Urinary bladder (tissue), 4 donors: ENCODE data around the gene ADAP1. TPM values are rescaled to one million over a fixed set of nuclear protein-coding genes. Genes with fewer than 3 reads are reported as not detected.
"Not testable (repeated sequence)": the region's sequence is repeated elsewhere in the genome, so short reads cannot be mapped to it uniquely, and the experiment has no call there.

Source experiments
- DNase-seq: peaks from one replicate; pipeline ENCODE4 v3.0.0-alpha.2; 2015; ENCODE audit errors: extremely low spot score
- H3K27ac ChIP-seq: one replicate; pipeline ENCODE4 v1.5.1; 2013; ENCODE audit warnings: low read depth, mild to moderate bottlenecking, moderate library complexity
- H3K36me3 ChIP-seq: one replicate; pipeline ENCODE4 v1.6.1; 2013; ENCODE audit warnings: mild to moderate bottlenecking, moderate library complexity; ENCODE audit not compliant: insufficient read depth
- H3K4me1 ChIP-seq: one replicate; pipeline ENCODE4 v1.6.1; 2013; ENCODE audit warnings: mild to moderate bottlenecking, moderate library complexity; ENCODE audit not compliant: insufficient read depth
- H3K4me3 ChIP-seq: one replicate; pipeline ENCODE4 v1.5.1; 2013; ENCODE audit warnings: low read depth, low read length
- WGBS: extraction: QIAGEN DNeasy Blood & Tissue Kit; methylation state at CpG from one replicate; pipeline ENCODE4 v1.1.7; 2013; 5-methylcytosine and 5-hydroxymethylcytosine counted together
- polyA plus RNA-seq: library from polyadenylated mRNA; stranded (reverse); fragments of 200-250 nt; gene quantifications from one replicate; pipeline ENCODE4 v1.2.3, GENCODE V29; 2013
- total RNA-seq: library from RNA; depleted of rRNA; stranded (reverse); fragments of >200 nt; gene quantifications from one replicate; pipeline ENCODE4 v1.2.3, GENCODE V29; 2014
- donor health status: healthy with polysubstance abuse.
- donor health status: healthy.

Gene ADAP1
- total and polyA plus RNA-seq, 2 donors: 11.7 to 13.7 TPM

DNA sequence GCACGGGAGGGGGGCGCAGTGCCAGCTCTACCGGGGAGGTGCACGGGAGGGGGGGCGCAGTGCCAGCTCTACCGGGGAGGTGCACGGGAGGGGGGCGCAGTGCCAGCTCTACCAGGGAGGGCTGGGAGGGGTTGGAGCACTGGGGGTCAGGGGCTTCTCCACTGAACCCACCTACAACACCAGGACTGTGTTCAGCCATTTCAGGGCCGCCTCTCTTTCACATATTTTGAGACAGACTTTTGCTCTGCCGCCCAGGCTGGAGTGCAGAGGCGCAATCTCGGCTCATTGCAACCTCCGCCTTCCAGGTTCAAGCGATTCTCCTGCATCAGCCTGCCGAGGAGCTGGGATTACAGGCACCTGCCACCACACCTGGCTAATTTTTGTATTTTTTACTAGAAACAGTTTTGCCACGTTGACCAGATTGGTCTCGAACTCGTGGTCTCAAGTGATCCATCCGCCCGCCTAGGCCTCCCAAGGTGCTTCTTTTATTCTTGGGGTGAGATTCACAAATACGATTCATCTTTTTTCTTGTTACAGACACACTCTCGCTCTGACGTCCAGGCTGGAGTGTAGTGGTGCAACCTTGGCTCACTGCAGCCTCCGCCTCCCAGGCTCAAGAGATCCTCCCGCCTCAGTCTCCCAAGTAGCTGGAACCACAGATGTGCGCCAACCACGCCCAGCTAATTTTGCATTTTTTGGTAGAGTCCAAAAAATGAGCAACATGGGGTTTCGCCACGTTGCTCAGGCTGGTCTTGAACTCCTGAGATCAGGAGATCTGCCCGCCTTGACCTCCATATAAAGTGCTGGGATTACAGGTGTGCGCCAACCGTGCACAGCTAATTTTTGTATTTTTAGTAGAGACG is 37.0 kb downstream of the ADAP1 start:
- no peak overlapping the region for H3K27ac ChIP-seq
- no peaks in the 10 kb centered on the region for H3K36me3 ChIP-seq
- no peak for DNase-seq
- 87% methylated on average over 28 of the region's 33 CpGs for WGBS
- H3K4me3 ChIP-seq: no peak overlapping the region
- no peaks in the 10 kb centered on the region for H3K4me1 ChIP-seq

DNA sequence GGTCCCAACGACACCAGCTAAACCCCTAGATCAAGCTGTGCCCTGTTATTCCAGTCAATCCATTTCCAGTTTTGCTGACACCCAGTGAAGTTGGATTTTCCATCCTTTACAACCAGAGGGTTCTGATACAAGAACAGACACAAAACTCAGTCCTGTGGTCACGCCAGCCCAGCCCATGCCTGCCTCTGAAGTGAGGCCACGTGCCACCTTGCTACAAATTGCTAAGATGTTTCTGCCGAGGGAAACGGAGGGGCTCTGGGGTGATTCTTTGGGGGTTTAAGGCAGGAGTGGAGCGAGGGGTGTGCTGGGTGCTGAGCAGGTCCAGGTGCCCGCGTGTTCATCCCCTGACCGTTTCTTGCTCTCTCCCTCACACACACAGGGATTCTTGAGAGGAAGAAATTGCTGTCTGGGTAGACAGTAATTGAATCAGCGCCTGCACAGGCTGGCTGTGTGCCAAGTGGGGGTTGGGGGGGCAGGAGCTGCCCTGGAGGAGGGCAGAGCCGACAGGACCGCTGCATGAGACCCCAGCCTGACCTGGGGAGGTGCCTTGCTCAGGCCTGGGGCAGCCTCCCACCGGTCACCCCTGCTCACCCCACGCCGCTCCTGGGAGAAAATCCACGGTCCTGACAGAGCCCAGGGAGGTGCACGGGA is 38.1 kb downstream of the ADAP1 start:
- Histone ChIP-seq H3K36me3 (no peaks in the 10 kb centered on the region), H3K4me1 (no peaks in the 10 kb centered on the region), H3K4me3 (no peak overlapping the region), H3K27ac (no peak overlapping the region)
- no peak for DNase-seq
- 29% methylated on average over 17 of the region's 17 CpGs for WGBS

DNA sequence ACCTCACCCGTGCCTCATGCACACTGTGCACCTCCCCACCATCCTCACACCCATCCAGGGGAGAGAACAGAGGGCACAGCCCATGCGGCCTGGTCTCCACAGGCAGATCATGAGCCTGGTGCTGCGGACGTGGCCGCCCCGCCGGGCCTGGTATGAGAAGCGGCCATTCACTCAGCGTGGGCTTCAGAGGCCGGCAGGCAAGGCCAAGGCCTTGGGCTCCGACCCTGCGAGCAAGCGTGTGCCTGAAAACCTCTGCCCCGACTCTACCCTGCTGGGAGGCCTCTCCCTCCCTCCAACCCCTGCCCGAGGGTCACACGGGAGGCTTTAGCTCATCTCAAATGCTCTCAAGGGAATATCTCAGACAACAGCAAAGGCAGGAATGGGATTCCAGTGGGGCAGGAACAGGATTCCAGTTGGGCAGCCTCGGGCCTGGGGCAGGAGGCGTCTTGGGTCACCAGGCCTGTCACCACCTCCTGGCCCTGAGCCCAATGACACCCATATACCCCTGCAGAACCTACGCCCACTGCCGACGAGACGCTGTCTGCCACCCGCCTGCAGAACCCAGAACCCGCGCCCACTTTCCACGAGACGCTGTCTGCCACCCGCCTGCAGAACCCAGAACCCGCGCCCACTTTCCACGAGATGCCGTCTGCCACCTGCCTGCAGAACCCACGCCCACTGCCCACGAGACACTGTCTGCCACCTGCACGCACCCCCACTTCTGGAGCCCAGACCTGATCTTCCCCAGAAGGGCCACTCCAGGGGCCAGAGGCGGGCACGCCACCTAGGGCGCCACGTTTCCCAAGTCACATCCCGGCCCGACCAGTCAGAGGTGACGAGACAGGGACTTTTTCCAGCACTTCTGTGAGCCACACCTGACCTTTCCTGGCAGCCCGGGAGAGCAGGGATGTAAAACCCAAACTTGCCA is 38.9 kb downstream of the ADAP1 start:
- Histone ChIP-seq H3K4me3 (no peak overlapping the region), H3K4me1 (no peaks in the 10 kb centered on the region), H3K36me3 (no peaks in the 10 kb centered on the region), H3K27ac (no peak overlapping the region)
- 90% methylated on average over 43 of the region's 43 CpGs for WGBS
- DNase-seq: no peak

DNA sequence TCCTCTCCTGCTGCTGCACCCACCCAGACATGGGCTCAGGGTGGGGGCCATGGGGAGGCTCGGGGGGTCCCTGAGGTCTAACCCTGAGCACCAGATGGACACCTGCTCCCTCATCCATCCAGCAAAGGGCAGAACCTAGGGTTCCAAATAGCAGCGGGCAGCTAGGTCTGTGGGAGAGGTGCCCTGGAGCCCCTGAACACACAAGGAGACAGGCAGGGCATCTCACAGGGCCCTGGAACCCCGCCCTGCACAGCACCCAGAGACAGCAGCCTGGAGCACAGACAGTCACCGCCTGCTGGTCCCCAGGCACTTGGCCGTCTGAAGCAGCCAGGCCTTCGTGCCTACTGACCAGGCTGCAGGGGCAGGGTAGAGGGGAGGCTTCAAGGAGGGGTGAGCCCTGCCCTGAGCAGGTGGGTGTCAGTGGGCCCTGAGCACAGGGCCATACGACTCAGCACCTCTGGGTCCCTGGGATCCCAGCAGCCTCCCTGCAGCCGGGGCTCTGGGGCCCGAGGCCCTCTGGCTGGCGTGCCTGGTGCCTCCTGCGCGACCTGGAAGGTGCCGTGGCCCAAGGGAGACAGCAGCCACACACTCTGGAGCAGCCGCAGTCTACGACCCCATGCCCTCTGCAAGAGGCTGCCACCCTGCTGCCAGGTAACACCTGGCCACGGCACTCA is 39.8 kb downstream of the ADAP1 start:
- Histone ChIP-seq H3K27ac (no peak overlapping the region), H3K36me3 (no peaks in the 10 kb centered on the region), H3K4me1 (no peaks in the 10 kb centered on the region), H3K4me3 (no peak overlapping the region)
- WGBS: 88% methylated on average over 16 of the region's 16 CpGs
- DNase-seq: no peak

DNA sequence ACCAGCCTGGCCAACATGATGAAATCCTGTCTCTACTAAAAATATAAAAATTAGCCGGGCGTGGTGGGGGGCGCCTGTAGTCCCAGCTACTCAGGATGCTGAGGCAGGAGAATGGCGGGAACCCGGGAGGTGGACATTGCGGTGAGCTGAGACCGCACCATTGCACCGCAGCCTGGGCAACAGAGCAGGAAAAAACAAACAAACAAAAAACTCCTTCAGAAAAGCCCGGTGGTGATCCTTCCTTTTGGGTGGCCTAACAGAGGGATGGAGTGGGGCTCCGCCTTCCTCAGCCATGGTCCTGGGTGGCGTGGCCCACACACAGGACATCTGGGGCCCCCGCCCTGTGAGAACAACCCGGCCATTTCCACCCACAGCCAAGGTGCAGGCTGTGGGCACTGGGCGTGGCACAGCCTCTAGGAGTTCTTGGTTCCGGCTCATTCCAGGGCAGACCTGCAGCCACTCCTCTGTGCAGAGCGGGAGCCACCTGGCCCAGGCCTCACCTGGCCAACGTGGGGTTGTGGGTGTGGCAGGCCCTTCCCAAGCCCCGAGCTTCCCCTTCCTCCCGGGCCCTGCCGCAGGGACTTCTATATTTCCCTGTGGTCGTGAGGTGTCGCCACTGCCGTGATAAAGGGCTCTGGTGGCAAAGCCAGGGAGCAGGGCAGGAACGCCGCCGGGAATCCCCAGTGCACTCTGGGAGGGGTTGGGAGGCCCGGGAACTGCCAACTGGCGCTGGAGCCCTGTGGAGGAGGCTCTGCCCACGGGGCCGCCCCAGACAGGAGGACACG is 40.6 kb downstream of the ADAP1 start:
- Histone ChIP-seq H3K4me1 (no peaks in the 10 kb centered on the region), H3K4me3 (no peak overlapping the region), H3K36me3 (no peaks in the 10 kb centered on the region), H3K27ac (no peak overlapping the region)
- no peak for DNase-seq
- 80% methylated on average over 31 of the region's 31 CpGs for WGBS

DNA sequence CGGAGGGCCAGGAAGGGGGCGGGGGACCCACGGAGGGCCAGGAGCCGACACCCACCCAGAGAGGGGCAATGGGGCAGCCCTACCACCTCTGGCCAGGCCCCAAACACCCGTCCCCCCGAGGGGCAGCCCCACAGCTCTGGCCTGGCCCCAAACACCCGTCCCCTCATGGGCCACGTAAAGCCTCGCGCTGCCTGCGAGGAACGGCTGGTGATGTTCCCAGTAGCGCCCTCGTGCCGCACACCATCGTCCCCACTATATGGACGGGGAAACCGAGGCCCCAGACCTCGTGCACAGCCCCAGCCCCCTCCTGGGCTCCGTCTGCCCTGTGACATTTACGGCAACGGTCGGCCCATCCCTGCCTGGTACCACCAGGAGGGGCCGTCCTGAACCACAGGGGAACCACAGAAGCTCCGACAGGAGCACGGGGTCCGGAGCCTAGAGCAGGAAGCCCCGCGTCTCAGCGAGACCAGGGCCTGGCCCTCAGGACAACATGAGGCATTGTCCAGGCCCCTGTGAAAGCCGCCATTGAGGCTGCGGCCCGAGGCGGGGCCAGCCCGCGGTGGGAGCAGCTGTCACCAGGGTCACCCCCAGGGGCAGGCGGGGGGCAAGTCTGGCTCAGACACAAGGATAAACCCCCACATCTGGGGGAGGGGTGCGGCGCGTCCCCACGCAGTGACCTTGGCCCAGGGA is 42.5 kb downstream of the ADAP1 start:
- no peak for DNase-seq
- WGBS: 89% methylated on average over 41 of the region's 41 CpGs
- no peaks in the 10 kb centered on the region for H3K36me3 ChIP-seq
- H3K4me1 ChIP-seq: no peaks in the 10 kb centered on the region
- H3K27ac ChIP-seq: no peak overlapping the region
- no peak overlapping the region for H3K4me3 ChIP-seq

DNA sequence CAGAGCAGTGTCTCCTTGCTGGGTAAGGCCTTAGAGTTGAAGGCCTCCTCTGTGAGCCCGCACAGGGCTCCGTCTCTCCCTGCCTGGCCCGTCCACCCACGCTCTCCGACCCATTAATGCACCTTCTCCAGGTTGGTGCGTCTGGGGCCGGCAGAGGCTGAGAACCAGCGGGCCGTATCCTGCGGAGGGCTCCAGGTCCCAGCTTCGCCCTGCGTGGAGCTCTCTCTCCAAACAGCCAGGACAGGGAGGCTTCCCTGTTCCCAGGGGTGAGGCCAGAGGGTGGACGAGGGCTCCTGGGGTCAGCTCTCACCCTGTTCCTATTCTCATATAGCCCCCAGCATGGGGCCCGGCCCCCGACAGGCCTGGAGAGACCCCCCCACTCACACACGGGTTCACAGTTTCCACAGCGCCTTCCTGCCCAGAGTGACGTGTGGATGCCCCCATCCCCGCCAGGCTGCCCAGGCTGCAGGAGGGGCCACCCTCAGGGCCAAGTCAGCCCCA is 43.5 kb downstream of the ADAP1 start:
- Histone ChIP-seq H3K4me1 (no peaks in the 10 kb centered on the region), H3K27ac (no peak overlapping the region), H3K36me3 (no peaks in the 10 kb centered on the region), H3K4me3 (no peak overlapping the region)
- WGBS: 85% methylated on average over 19 of the region's 19 CpGs
- DNase-seq: no peak

DNA sequence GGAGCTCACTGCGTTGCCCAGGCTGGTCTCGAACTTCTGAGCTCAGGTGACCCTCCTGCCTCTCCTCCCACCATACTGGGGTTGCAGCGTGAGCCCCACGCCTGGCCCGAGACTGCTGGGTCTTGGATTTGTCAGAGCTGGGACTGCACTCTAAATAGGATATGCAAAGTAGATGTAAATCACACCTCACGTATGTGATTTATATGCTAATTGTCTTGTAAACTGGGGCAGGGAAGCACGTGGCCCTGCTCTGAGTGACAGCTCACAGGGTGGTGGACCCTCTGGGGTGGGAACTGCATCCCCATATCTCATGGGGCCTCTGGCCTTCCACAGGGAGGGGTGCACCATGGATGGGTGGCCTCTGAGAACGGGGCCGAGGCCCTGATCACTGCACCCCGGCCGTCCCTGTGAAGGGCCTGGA is 44.0 kb downstream of the ADAP1 start:
- DNase-seq: no peak
- no peaks in the 10 kb centered on the region for H3K4me1 ChIP-seq
- H3K36me3 ChIP-seq: no peaks in the 10 kb centered on the region
- H3K27ac ChIP-seq: no peak overlapping the region
- H3K4me3 ChIP-seq: no peak overlapping the region
- 88% methylated on average over 11 of the region's 11 CpGs for WGBS

DNA sequence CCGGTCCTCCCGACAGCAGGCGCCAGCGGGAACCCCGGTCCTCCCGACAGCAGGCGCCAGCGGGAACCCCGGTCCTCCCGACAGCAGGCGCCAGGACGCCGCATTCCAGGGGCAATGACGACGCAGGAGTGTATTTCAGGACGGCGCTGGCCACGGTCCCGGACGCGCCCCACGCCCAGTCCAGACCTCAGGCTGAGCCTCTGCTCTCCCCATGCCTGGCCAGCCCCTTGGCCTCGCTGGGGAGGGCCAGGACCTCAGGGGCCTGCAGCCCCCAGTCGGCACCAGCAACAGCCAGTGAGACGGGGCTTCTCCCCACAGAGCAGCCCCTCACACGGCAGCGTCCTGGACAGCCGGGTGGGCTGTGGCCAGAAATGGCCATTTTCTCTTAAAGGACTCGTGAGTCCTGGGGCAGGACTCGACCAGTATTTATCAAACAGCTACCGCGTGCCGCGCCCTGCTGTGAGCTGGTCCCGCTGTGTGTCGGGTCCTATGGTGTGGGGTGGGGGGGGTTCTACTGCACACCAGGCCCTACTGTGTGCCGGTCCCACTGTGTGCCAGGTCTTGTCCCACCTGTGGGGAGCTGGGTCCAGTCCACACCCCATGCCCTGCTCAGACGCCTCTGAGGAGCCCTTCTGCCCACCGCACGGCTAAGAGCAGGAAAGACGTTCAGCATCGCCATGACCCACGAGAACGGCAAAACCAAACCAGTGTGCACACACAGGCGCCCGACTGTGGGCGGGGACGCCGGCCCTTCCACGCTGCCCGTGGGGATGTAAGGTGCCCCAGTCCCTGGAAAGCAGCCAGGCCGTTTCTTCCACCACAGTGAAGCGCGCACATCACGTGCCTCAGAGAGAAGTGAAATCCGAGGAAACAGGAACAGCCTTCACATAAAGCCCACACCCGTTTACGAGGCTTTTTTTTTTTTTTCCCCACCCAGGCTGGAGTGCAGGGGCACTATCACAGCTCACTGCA is 44.8 kb downstream of the ADAP1 start:
- H3K36me3 ChIP-seq: no peaks in the 10 kb centered on the region

DNA sequence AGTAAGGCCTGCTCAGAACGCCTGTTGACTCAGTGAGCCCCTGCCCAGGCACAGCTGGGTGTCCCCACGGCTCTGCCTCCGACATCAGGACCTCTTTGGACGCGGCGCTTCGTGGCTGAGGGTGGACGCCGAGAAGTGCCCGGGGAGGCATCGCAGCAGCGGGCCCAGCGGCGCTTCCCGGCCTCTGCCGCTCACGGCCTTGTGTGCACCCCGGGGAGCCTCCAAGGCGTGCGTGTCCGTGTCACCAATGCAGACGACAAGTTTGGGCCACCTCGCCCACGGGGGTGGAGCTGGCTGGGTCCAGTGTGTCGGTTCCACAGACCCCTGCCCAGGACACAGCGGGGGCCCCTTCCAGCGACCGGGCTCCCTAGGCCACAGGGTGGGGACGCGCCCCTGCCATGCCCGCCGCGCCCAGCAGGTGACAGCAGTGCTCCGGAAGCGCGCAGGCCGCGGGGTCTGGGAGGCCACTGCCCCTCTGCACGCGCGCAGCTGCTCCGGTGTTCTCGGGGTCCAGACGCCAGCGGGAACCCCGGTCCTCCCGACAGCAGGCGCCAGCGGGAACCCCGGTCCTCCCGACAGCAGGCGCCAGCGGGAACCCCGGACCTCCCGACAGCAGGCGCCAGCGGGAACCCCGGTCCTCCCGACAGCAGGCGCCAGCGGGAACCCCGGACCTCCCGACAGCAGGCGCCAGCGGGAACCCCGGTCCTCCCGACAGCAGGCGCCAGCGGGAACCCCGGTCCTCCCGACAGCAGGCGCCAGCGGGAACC is 45.7 kb downstream of the ADAP1 start:
- not testable (repeated sequence) for DNase-seq, H3K4me1 ChIP-seq, H3K4me3 ChIP-seq, H3K36me3 ChIP-seq, H3K27ac ChIP-seq
- WGBS: 23% methylated on average over 64 of the region's 73 CpGs

More for the DNA sequence above, 44.8 kb downstream of the ADAP1 start:
- H3K27ac ChIP-seq: no peak overlapping the region
- no peaks in the 10 kb centered on the region for H3K4me1 ChIP-seq
- no peak for DNase-seq
- 38% methylated on average over 54 of the region's 58 CpGs for WGBS
- H3K4me3 ChIP-seq: peak overlapping the region; percentile 7
